ENCODE data around the gene ZNF878. TPM values are rescaled to one million over a fixed set of nuclear protein-coding genes. Genes with fewer than 3 reads are reported as not detected.
"Not testable (repeated sequence)": the region's sequence is repeated elsewhere in the genome, so short reads cannot be mapped to it uniquely, and the experiment has no call there.

ZNF878 gene
- total RNA-seq, 1 experiment from 2014 or later = 1.5 TPM

DNA sequence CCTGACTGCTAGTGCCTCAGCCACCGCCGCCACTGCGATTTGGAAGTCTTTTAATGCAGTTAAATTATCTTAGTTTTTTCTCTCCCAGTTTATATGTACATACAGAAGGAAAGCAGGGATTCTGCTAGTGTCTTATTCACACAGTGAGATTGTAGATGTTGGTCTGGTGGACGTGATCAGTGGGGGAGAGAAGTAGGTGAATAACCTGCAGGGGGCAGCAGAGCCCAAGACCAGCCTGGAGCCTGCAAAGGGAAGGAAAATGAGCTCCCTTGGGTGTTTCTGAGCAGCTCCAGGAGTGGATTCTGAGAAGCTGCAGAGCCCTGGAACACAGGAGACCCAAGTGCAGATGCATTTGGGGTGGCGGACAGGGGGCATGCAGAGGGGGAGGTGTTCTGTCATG, 38.0 kb upstream of the ZNF878 start:
- ChIA-PET POLR2A (ENCODE audit: low non-redundant PET) (no interaction called here), CTCF (interaction anchor here (0.5 to 2.5 kb wide), 10 partner anchors 30 to 595 kb away, joined by 3 to 14 read pairs (median 6); partner anchors contain the start of genes ZNF136, ZNF20 and ZNF442)
- Histone ChIP-seq H3K27ac (ENCODE audit: low read depth, low read length, poor library complexity, severe bottlenecking) (no peak overlapping the region), H3K4me3 (ENCODE audit: low read depth, low read length, poor library complexity, severe bottlenecking) (no peak overlapping the region), H3K4me1 (ENCODE audit: insufficient read depth, low read length, poor library complexity, severe bottlenecking) (peaks cover 9% of the 10 kb centered on the region), H3K9me3 (ENCODE audit: low read depth, low read length, poor library complexity, severe bottlenecking) (peaks cover 3% of the 10 kb centered on the region), H3K27me3 (replicated peaks; ENCODE audit: insufficient read depth, low read depth, low read length, poor library complexity) (no peaks in the 10 kb centered on the region), H3K36me3 (ENCODE audit: insufficient read depth, low read length, poor library complexity, severe bottlenecking) (peaks cover 20% of the 10 kb centered on the region)
- intact Hi-C loops (cut with micrococcal nuclease; ENCODE audit: unreplicated experiment) = loop anchor here (1.0 kb wide), 1 partner anchor 50 kb away; no protein-coding TSS in a partner anchor
- BruUV-seq (replicated peaks) = no TSS peak
- TF ChIP-seq, protein P1, sequence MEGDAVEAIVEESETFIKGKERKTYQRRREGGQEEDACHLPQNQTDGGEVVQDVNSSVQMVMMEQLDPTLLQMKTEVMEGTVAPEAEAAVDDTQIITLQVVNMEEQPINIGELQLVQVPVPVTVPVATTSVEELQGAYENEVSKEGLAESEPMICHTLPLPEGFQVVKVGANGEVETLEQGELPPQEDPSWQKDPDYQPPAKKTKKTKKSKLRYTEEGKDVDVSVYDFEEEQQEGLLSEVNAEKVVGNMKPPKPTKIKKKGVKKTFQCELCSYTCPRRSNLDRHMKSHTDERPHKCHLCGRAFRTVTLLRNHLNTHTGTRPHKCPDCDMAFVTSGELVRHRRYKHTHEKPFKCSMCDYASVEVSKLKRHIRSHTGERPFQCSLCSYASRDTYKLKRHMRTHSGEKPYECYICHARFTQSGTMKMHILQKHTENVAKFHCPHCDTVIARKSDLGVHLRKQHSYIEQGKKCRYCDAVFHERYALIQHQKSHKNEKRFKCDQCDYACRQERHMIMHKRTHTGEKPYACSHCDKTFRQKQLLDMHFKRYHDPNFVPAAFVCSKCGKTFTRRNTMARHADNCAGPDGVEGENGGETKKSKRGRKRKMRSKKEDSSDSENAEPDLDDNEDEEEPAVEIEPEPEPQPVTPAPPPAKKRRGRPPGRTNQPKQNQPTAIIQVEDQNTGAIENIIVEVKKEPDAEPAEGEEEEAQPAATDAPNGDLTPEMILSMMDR (conservative IDR thresholded peaks at IDR 0.05; ENCODE audit: low read depth, low read length) = peak; percentile 80
- no peak for TF ChIP-seq EZH2 (IDR thresholded peaks at IDR 0.05; ENCODE audit: borderline replicate concordance, low read depth, low read length, poor library complexity, severe bottlenecking)
- peak; percentile 83 for DNase-seq (ENCODE audit: low spot score)

DNA sequence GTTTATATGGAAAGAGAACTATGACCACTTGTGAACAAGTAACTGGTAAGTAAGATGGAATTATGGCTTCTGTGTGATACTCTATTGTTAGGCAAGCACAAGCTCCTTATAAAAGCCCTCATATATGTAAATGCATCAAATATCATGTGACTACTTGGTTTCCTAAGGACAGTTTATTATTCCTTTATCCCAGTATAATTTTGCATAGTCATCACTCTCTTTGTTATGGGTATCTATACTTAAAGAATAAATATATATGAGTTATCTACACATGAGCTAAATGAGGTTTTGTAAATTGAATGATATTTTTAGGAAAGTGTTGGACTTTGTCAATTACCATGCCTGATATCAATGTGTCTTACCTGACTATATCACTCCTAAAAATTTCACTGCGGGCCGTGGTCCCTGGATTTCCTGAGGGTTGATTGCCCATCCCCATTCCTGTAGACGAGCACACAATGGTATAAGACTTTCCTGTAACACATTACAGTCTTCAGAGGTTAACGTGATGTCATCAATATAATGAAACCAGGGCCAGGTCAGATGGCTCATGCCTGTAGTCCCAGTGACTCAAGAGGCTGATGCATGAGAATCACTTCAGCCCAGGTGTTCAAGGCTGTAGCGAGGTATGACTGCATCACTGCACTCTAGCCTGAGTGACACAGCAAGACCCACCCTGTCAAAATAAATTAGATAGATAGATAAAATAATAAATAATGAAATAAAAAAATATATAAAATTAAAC, 32.5 kb upstream of the ZNF878 start:
- ChIA-PET CTCF (no interaction called here), POLR2A (ENCODE audit: low non-redundant PET) (no interaction called here)
- H3K36me3 ChIP-seq (ENCODE audit: insufficient read depth, low read length, poor library complexity, severe bottlenecking) = no peaks in the 10 kb centered on the region
- DNase-seq (ENCODE audit: low spot score) = no peak
- no peak overlapping the region for H3K4me3 ChIP-seq (ENCODE audit: low read depth, low read length, poor library complexity, severe bottlenecking)
- H3K4me1 ChIP-seq (ENCODE audit: insufficient read depth, low read length, poor library complexity, severe bottlenecking) = no peaks in the 10 kb centered on the region
- no peak overlapping the region for H3K27ac ChIP-seq (ENCODE audit: low read depth, low read length, poor library complexity, severe bottlenecking)
- H3K9me3 ChIP-seq (ENCODE audit: low read depth, low read length, poor library complexity, severe bottlenecking) = peaks cover 14% of the 10 kb centered on the region
- H3K27me3 ChIP-seq (replicated peaks; ENCODE audit: insufficient read depth, low read depth, low read length, poor library complexity) = no peaks in the 10 kb centered on the region
- no peak for TF ChIP-seq EZH2 (IDR thresholded peaks at IDR 0.05; ENCODE audit: borderline replicate concordance, low read depth, low read length, poor library complexity, severe bottlenecking)
- TF ChIP-seq, protein P1 (conservative IDR thresholded peaks at IDR 0.05; ENCODE audit: low read depth, low read length) = no peak
- no TSS peak for BruUV-seq (replicated peaks)
- intact Hi-C loops (cut with micrococcal nuclease; ENCODE audit: unreplicated experiment) = no loop called here

DNA sequence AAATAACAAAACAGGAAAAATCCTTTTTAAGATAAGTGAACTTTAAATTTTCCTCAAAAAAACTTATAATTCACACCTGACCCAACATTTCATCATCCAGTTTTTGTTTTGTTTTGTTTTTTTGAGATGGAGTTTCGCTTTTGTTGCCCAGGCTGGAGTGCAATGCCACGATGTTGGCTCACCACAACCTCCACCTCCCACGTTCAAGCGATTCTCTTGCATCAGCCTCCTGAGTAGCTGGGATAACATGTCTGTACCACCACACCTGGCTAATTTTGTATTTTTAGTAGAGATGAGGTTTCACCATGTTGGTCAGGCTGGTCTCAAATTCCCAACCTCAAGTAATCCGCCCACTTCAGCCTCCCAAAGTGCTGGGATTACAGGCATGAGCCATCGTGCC, 30.6 kb upstream of the ZNF878 start:
- H3K4me3 ChIP-seq (ENCODE audit: low read depth, low read length, poor library complexity, severe bottlenecking); POLR2A ChIA-PET (ENCODE audit: low non-redundant PET); intact Hi-C loops (cut with micrococcal nuclease; ENCODE audit: unreplicated experiment); H3K27ac ChIP-seq (ENCODE audit: low read depth, low read length, poor library complexity, severe bottlenecking); H3K4me1 ChIP-seq (ENCODE audit: insufficient read depth, low read length, poor library complexity, severe bottlenecking); H3K27me3 ChIP-seq (replicated peaks; ENCODE audit: insufficient read depth, low read depth, low read length, poor library complexity); BruUV-seq (replicated peaks); DNase-seq (ENCODE audit: low spot score); H3K36me3 ChIP-seq (ENCODE audit: insufficient read depth, low read length, poor library complexity, severe bottlenecking); CTCF ChIA-PET: not testable (repeated sequence)
- H3K9me3 ChIP-seq (ENCODE audit: low read depth, low read length, poor library complexity, severe bottlenecking) = peaks cover 25% of the 10 kb centered on the region

DNA sequence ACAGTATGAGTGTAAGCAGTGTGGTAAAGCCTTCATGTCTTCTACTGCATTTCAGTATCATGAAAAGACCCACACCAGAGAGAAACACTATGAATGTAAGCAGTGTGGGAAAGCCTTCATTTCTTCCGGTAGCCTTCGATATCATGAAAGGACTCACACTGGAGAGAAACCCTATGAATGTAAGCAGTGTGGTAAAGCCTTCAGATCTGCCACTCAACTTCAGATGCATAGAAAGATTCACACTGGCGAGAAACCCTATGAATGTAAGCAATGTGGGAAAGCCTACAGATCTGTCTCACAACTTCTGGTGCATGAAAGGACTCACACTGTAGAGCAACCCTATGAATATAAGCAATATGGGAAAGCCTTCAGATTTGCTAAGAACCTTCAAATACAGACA, 24.6 kb upstream of the ZNF878 start:
- ChIA-PET POLR2A (ENCODE audit: low non-redundant PET) (no interaction called here), CTCF (no interaction called here)
- Histone ChIP-seq H3K4me1 (ENCODE audit: insufficient read depth, low read length, poor library complexity, severe bottlenecking) (no peaks in the 10 kb centered on the region), H3K4me3 (ENCODE audit: low read depth, low read length, poor library complexity, severe bottlenecking) (no peak overlapping the region), H3K27me3 (replicated peaks; ENCODE audit: insufficient read depth, low read depth, low read length, poor library complexity) (no peaks in the 10 kb centered on the region), H3K36me3 (ENCODE audit: insufficient read depth, low read length, poor library complexity, severe bottlenecking) (peaks cover 16% of the 10 kb centered on the region), H3K27ac (ENCODE audit: low read depth, low read length, poor library complexity, severe bottlenecking) (no peak overlapping the region), H3K9me3 (ENCODE audit: low read depth, low read length, poor library complexity, severe bottlenecking) (peaks cover 75% of the 10 kb centered on the region)
- TF ChIP-seq, protein P1 (conservative IDR thresholded peaks at IDR 0.05; ENCODE audit: low read depth, low read length) = no peak
- TF ChIP-seq EZH2 (IDR thresholded peaks at IDR 0.05; ENCODE audit: borderline replicate concordance, low read depth, low read length, poor library complexity, severe bottlenecking) = no peak
- no TSS peak for BruUV-seq (replicated peaks)
- no peak for DNase-seq (ENCODE audit: low spot score)
- intact Hi-C loops (cut with micrococcal nuclease; ENCODE audit: unreplicated experiment) = no loop called here

DNA sequence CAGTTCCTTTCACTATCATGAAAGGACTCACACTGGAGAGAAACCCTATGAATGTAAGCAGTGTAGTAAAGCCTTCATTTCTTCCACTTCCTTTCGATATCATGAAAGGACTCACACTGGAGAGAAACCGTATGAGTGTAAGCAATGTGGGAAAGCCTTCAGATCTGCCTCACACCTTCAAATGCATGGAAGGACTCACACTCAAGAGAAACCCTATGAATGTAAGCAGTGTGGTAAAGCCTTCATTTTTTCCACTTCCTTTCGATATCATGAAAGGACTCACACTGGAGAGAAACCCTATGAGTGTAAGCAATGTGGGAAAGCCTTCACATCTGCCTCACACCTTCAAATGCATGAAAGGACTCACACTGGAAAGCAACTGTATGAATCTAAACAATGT, 23.6 kb upstream of the ZNF878 start:
- intact Hi-C loops (cut with micrococcal nuclease; ENCODE audit: unreplicated experiment); CTCF ChIA-PET; H3K4me1 ChIP-seq (ENCODE audit: insufficient read depth, low read length, poor library complexity, severe bottlenecking); H3K27ac ChIP-seq (ENCODE audit: low read depth, low read length, poor library complexity, severe bottlenecking); DNase-seq (ENCODE audit: low spot score); H3K27me3 ChIP-seq (replicated peaks; ENCODE audit: insufficient read depth, low read depth, low read length, poor library complexity); H3K4me3 ChIP-seq (ENCODE audit: low read depth, low read length, poor library complexity, severe bottlenecking); POLR2A ChIA-PET (ENCODE audit: low non-redundant PET): not testable (repeated sequence)
- BruUV-seq (replicated peaks) = TSS peak; percentile 24
- H3K36me3 ChIP-seq (ENCODE audit: insufficient read depth, low read length, poor library complexity, severe bottlenecking) = peaks cover 16% of the 10 kb centered on the region
- H3K9me3 ChIP-seq (ENCODE audit: low read depth, low read length, poor library complexity, severe bottlenecking) = peaks cover 75% of the 10 kb centered on the region

Data from A673 (cell line).